ENCODE data around the gene ZNF76.

GRCh38 chr6:35230950-35231349 is 28.6 kb upstream of the ZNF76 start:
- TF ChIP-seq ZFP36 (IDR thresholded peaks at IDR 0.05; ENCODE audit: borderline replicate concordance, partially characterized antibody) (no peak), RAD21 (conservative IDR thresholded peaks at IDR 0.05 in 1 of 2, IDR thresholded peaks at IDR 0.05 in 1 of 2) (no peak), SMC3 (IDR thresholded peaks at IDR 0.05) (no peak)

Data from A549 (cell line).